Kidney epithelial cell (primary cell): ENCODE results near the gene ADARB1. TPM values are rescaled to one million over a fixed set of nuclear protein-coding genes. Genes with fewer than 3 reads are reported as not detected.
A peak's percentile ranks its signal among the peaks of the same experiment; 100 is the strongest.

Experiments
- DNase-seq: peaks from one replicate; pipeline ENCODE4 v3.0.0-alpha.2; 2010; ENCODE audit warnings: low read depth
- H3K27me3 ChIP-seq: 2 replicates; pipeline ENCODE4 v1.6.0; 2011; ENCODE audit warnings: low read length; ENCODE audit not compliant: control insufficient read depth, insufficient read depth
- H3K36me3 ChIP-seq: 2 replicates; pipeline ENCODE4 v1.5.1; 2011; ENCODE audit warnings: low read length; ENCODE audit not compliant: control insufficient read depth, insufficient read depth
- H3K4me3 ChIP-seq: 2 replicates; pipeline ENCODE4 v1.5.1; 2011; ENCODE audit warnings: low read depth, mild to moderate bottlenecking, control low read depth, low read length
- CTCF ChIP-seq: IDR thresholded peaks from 2 replicates; pipeline ENCODE4 v1.5.1; 2011; ENCODE audit warnings: mild to moderate bottlenecking, moderate library complexity, low read length, control low read depth, inconsistent platforms; ENCODE audit not compliant: insufficient read depth, poor library complexity, severe bottlenecking
- total RNA-seq: library from RNA; depleted of rRNA; stranded (reverse); fragments of >200 nt; gene quantifications from 2 replicates; pipeline ENCODE4 v1.2.3, GENCODE V29; 2015

ADARB1 gene
- total RNA-seq, 1 donor from 2014 or later: 6.9 TPM

- Histone ChIP-seq H3K4me3 (no peak overlapping the region), H3K36me3 (no peaks in the 10 kb centered on the region), H3K27me3 (peaks cover 2% of the 10 kb centered on the region)
- no peak for DNase-seq
- peak; percentile 68 for TF ChIP-seq CTCF
These were observed 77.9 kb downstream of the ADARB1 start for GRCh38 chr21:45152265-45152746.

- DNase-seq: no peak
- no peak overlapping the region for H3K4me3 ChIP-seq
- H3K36me3 ChIP-seq: no peaks in the 10 kb centered on the region
- H3K27me3 ChIP-seq: no peaks in the 10 kb centered on the region
- no peak for TF ChIP-seq CTCF
These were observed 79.3 kb downstream of the ADARB1 start for GRCh38 chr21:45153358-45154318.

- Histone ChIP-seq H3K36me3 (no peaks in the 10 kb centered on the region), H3K27me3 (no peaks in the 10 kb centered on the region), H3K4me3 (no peak overlapping the region)
- DNase-seq: no peak
- TF ChIP-seq CTCF: no peak
These were observed 80.4 kb downstream of the ADARB1 start for GRCh38 chr21:45154511-45155508.

- DNase-seq: no peak
- Histone ChIP-seq H3K4me3 (no peak overlapping the region), H3K27me3 (no peaks in the 10 kb centered on the region), H3K36me3 (no peaks in the 10 kb centered on the region)
- no peak for TF ChIP-seq CTCF
These were observed 81.5 kb downstream of the ADARB1 start for GRCh38 chr21:45155910-45156309.

- Histone ChIP-seq H3K27me3 (no peaks in the 10 kb centered on the region), H3K36me3 (no peaks in the 10 kb centered on the region), H3K4me3 (no peak overlapping the region)
- no peak for TF ChIP-seq CTCF
- DNase-seq: no peak
These were observed 82.1 kb downstream of the ADARB1 start for GRCh38 chr21:45156459-45156858.
